H1 (cell line): Measurements from ENCODE around the gene RETREG1. TPM values are rescaled to one million over a fixed set of nuclear protein-coding genes. Genes with fewer than 3 reads are reported as not detected.

Experiments
- CTBP2 ChIP-seq: IDR thresholded peaks from 2 replicates; pipeline ENCODE4 v1.7.0; 2011; ENCODE audit warnings: borderline replicate concordance, mild to moderate bottlenecking, moderate library complexity, mixed read lengths, low read length; ENCODE audit not compliant: insufficient read depth, insufficient read length
- CTCF ChIP-seq, 3 experiments: IDR thresholded peaks; 1 replicate in 2 of 3; 2 replicates in 1 of 3; pipeline versions ENCODE4 v1.5.1 to v1.6.1; 2011; ENCODE audit warnings: low read length in 3 of 3, mild to moderate bottlenecking in 3 of 3, inconsistent platforms in 2 of 3, low read depth in 1 of 3, moderate library complexity in 1 of 3; ENCODE audit not compliant: insufficient read depth in 1 of 3; ENCODE audit errors: control extremely low read depth in 1 of 3
- polyA plus RNA-seq, 7 experiments: library from polyadenylated mRNA; depleted of rRNA in 3 of 7; stranded (reverse) in 5 of 7; unstranded in 2 of 7; fragments of >200 nt in 5 of 7; fragments of 200-250 nt in 2 of 7; gene quantifications; 1 replicate in 5 of 7; 2 replicates in 1 of 7; 4 replicates in 1 of 7; pipeline versions ENCODE4 v1.2.1 to v1.2.3, GENCODE V29; 2011 to 2013; ENCODE audit warnings: missing spikeins in 2 of 7, mixed read lengths in 2 of 7
- total RNA-seq: library from RNA; stranded (reverse); fragmentation: NEBNext Ultra II Directional; extraction: Animal tissue kit (Norgen Biotek cat#: 25700); gene quantifications from 2 replicates; pipeline ENCODE4 v1.2.1, GENCODE V29; 2021

RETREG1 gene
- total and polyA plus RNA-seq, 2 of the 8 experiments (the other 6 are each of a cell fraction or from before 2014, with no cell fraction given) = 0.62 to 1.9 TPM

- TF ChIP-seq CTCF (IDR thresholded peaks at IDR 0.05; ENCODE audit: control extremely low read depth in 1 of 3, insufficient read depth in 1 of 3, low read depth in 1 of 3, low read length in 3 of 3) (no peak), CTBP2 (no peak)
Observed at GRCh38 chr5:16574789-16575721, 41.7 kb downstream of the RETREG1 start (continued).
